HG03565 (cell line): Measurements from ENCODE around the gene DUOX2.
"Not testable (repeated sequence)": the region's sequence is repeated elsewhere in the genome, so short reads cannot be mapped to it uniquely, and the experiment has no call there.

Experiments used
- ATAC-seq: cut with Tn5 transposase; IDR thresholded peaks from one replicate; pipeline ENCODE4 v1.9.1; 2021; ENCODE audit warnings: mild to moderate bottlenecking, moderate library complexity; ENCODE audit not compliant: unreplicated experiment

The DUOX2 gene

GRCh38 chr15:45120081-45120972 lies 6.4 kb upstream of the DUOX2 start:
- no peak for ATAC-seq

- no peak for ATAC-seq
These were observed 5.0 kb upstream of the DUOX2 start for GRCh38 chr15:45118996-45119395.

DNA sequence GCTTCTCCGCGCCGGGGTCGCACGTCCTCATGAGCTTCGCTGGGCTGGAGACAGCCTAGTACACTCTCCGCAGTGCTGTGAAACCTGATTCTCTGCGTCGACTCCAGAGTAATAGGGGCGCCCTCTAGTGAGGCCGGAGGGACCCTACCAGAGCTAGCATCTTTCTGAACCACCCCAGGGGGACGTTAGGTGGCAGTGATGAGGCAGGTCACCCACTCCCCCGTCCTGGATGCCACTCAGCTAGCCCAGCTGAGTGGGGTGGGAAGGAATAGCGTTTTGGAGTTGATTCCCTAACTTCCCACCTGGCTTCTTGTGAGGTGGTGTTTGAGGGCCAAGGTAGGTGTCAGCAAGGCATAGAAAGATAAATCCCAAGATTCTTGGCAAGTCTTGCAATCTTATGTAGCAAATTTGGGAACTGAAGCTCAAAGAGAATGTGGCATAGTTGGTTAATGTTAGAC lies 4.2 kb upstream of the DUOX2 start:
- peak; percentile 94 for ATAC-seq

GRCh38 chr15:45117308-45118130 lies 3.5 kb upstream of the DUOX2 start:
- peak; percentile 12 for ATAC-seq

GRCh38 chr15:45116482-45117307 lies 2.7 kb upstream of the DUOX2 start:
- ATAC-seq: no peak

GRCh38 chr15:45116006-45116481 lies 2.1 kb upstream of the DUOX2 start:
- ATAC-seq: no peak

DNA sequence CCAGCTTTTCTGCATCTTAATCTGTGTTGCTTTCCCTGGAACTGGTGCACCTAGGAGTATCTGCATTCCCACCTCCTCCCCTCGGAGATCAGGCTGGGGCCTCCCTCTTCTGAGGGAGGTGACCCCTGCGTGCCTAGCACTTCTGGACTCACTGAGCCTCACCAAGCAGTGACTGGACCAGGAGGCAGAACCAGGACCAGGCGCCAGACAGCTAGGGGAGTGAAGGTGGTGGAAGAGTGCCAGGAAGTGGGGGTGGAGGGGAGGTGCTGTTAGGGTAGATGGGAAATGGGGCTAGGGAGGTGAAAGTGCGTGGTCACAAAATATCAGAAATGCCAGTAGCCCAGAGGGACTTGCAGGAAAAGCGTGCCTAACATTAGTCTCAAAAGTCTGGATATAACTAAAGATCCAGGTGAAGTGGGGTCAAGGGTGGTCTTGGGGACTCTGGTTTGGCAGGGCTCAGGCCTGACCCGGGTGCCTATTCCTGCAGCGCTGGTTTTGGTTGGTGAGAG lies 1.4 kb upstream of the DUOX2 start:
- no peak for ATAC-seq

DNA sequence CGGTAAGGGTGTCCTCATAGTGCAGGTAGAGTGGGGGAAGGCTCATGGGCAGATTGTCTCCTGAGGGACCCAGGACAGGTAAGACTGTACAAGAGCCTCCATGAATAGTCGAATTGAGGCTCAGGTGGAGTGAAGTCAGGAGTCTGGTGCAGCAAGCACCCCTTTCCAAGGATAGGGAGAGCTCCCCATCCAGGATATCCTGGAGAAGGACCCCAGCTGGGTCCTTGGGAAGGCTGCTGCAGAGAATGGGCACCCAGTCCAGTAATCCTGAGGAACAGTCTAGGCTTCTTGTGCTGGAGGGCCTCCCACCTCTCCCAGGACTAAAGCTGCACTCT lies 746 bp upstream of the DUOX2 start:
- ATAC-seq: no peak

- no peak for ATAC-seq
These were observed 487 bp downstream of the DUOX2 start for GRCh38 chr15:45113380-45113990.

DNA sequence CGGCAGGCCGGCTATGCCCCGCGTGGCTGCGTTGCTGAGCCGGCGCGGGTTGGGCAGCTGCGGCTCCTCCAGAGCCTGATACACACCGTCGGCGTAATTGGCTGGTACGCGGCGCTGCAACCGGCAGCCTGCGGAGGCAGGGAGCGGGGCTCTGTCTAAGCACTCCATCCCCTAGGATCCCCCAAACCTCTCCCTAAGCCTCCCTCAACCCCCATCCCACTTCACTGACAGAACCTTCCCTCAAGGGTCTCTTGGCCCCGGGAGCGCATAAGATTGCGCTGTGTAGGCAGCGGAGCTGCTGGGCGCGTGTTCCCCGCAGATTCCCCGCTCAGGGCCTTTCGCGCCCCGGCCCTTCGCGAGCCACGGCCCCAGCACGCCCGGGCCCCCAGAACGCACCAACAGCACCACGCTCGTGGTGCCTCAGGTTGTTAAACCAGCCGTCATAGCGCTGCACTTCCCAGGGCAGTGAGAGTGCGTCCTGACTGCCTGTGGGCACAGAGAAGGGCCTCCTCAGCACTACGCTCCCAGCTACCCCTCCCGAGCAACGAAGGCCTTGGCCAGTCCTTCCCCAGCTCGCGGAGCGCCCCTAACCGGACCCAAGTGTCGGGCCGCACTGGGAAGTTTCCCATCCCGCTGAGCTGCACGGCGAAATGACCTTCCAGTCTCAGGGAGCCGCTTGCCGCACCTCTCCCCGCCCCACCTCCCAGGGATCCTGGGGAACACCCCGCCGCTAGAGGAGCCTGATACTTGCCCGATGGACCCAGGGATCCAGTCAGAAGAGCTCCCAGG lies 1.2 kb downstream of the DUOX2 start:
- no peak for ATAC-seq

GRCh38 chr15:45112143-45112590 lies 1.8 kb downstream of the DUOX2 start:
- ATAC-seq: no peak

DNA sequence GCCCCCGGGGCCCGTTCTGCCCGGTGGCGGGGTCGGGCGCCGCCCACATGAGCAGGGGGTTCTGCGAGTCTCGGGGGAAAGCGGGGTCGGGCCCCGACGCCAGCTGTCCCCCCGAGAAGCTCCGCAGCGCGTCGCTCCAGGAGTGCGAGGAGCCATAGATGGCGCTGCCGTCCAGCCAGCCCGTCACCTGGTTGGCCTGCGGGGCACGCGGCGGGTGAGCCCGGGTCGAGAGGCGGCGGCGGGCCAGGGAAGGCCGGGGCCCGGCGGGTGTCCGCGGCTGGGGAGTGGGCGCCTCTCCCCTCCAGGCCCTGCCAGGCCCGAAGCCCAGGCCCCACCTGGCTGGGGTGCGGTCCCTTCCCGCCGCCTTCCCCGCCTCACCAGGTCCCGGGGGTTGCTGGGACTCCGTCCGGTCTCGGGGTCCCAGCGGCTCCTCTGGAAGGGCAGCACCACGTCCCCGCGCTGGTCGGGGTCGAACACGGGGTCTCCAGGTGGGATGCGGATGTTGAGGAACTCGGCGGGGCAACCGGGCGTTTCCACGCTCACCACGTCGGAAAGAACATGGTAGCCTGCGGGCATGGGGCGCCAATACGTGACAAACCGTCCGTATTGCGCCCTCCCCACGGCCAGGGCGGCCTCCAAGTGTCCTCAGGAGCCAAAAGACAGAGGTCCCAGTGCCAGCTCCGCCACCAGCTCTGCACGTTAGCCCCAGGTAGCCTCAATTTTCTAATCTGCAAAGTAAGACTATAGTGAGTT lies 2.4 kb downstream of the DUOX2 start:
- no peak for ATAC-seq

DNA sequence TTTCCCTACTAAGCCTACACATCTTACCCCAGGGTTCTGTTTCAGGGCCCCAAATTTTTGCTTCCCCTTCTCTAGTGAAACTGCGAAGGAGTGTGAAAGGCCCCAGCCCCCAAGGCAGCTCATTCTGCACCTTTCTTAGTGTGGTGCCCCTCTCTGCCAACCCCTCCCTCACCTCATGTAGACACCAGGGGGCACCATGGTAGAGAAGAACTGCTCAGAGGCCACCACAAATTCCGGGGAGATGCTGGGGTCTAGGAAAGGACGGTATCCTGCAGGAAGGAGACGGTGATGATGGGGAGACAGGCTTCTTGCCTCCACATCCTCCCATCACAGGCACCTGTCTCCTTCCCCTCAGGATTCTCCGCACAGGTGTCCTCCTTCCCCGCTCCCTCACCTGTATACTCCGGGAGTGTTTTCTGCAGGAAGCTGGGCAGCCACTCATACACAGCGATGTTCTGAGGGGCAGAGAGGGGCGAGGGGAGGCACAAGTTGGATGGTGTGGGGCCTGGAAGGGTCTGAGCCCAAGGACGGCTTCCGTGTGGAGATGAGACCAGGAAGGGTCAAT lies 3.6 kb downstream of the DUOX2 start:
- no peak for ATAC-seq

- ATAC-seq: no peak
These were observed 5.9 kb downstream of the DUOX2 start for GRCh38 chr15:45107941-45108630.

DNA sequence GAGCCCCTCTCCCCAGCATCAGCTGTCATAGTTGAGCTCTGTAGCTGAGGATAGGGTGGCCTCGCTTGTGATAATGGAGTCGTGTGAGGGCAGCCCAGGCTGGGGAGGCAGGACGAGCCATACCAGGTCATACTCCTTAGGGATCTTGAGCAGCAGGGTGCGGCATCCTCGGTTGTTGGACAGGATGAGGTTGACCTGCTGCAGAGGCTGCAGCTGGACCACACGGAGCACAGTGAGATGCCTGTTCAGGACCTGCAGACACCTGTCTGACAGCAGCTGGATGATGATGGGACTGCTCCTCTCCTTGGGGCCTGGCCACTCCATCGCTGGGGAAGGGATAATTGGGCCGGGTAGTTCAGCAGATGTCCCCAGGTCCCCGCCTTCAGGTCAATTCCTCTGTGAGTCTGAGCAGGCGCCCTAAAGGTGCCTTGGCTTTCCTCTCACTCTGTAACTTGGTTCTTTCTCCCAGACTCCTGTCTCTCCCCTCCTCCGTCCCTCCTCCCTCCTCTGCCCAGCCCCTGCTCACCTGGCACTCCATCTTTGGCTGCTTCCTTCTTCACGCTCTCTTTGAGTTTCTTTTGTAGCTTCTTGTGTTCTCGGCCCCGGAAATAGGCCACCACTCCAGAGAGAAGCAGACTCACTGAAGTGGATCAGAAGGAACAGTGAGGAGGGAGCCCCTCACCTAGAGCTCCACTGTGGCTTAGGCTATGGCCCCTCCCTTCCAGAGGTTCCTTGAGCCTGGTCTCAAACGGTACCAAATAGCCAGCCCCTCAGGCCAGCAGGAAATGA lies 7.8 kb downstream of the DUOX2 start:
- ATAC-seq: no peak

- ATAC-seq: no peak
These were observed 8.4 kb downstream of the DUOX2 start for GRCh38 chr15:45105586-45105985.

DNA sequence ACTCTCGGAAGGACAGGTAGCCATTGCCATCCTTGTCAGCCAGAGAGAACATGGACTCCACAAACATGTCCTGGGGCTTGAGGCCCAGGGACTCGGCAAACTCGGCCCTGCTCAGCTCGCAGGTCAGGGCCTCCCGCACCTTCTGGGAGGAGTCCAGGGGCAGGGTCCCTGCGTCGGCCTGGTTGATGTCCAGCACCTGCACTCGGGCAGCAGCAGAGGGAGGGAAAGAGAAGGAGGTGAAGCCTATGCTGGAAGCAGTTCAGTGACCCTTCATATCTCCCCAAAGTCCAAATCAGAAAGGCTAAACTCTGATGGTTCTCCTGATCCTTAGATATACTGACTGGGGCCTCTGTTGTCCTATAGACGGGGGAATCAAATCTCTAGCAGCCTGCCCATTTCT lies 9.8 kb downstream of the DUOX2 start:
- not testable (repeated sequence) for ATAC-seq
